ENCODE results near the gene CC2D2A. TPM values are rescaled to one million over a fixed set of nuclear protein-coding genes. Genes with fewer than 3 reads are reported as not detected.

CC2D2A gene
- total and polyA plus RNA-seq, 9 donors: 12.8 to 21.6 (median 16.0) TPM

DNA sequence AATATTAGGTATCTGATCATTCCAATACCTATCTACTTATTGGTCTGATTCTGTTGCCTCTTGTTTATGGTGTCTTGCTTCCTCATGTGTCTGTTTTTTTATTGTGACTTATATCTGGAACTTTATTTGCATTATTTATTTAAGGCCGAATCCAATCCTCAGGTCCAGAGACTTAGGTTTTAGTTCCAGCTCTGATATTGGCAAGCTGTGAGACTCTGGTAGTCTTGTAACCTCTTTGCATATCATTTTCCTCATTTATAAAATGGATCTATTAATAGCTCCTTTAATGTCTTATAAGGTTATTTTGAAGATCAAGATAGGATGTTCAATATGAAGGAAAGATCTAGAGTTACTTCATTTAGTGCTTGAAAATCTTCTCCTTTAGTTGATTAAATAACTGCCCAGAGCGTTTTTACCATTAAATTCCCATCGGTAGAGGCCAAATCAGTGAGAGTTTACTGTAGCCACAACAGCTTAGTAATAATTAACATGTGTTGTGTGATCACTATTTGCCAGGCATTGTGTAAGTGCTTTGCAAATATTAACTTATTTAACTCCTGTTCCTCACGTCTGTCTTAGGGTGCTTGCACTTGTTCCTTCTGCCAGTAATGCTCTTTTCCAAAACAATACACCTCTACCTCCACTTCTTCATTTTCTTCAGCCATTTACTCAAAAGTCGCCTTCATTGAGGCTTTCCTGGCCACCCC lies 82.2 kb downstream of the CC2D2A start:
- H3K9me3 ChIP-seq (replicated peaks; ENCODE audit: control insufficient read depth, low read depth, low read length): no peaks in the 10 kb centered on the region
- no peaks in the 10 kb centered on the region for H3K4me1 ChIP-seq (ENCODE audit: control insufficient read depth, insufficient read depth, low read length)
- no peak for DNase-seq
- no peaks in the 10 kb centered on the region for H3K27me3 ChIP-seq (ENCODE audit: control insufficient read depth, insufficient read depth, low read length)
- 78% methylated on average over 2 of the region's 5 CpGs for WGBS (ENCODE audit: insufficient coverage)
- peaks cover 15% of the 10 kb centered on the region for H3K36me3 ChIP-seq (ENCODE audit: control insufficient read depth, insufficient read depth, low read length)
- no peak overlapping the region for H3K27ac ChIP-seq (ENCODE audit: low read length)
- H3K4me3 ChIP-seq (ENCODE audit: low read length): no peak overlapping the region

DNA sequence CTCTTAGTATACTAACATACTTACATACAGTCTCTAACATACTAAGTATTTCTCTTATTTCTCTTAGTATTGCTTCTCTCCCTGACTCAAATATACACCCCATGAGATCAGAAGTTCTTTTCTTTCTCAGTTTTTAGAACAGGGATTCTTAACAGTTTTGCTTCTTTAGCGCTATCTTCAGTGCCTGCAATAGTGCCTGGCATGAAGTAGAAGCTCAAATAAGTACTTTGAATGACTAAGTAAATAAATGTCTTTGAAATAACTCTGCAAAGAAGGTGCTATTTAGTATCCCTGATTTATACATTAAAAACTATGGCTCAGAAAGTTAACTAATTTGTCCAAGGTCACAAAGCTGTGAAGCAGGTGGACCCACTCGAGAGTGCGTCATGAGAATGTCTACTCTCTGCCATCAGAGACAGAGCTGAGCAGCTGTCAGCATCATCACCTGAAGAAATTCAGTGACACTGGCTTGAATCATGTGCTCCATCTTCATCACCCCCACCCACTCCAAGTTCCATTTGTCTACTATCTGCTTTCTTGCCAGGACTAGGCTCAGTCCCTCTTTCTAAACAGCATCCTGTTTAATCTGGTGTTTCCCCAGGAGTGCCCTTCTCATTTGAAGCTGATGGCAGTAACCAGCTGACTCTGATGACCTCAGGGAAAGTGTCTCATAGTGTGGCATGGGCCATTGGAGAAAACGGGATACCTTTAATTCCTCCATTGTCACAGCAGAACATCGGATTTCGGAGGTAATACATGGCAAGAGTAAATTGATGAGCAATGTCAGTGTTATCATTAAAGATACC lies 83.1 kb downstream of the CC2D2A start:
- Histone ChIP-seq H3K27me3 (ENCODE audit: control insufficient read depth, insufficient read depth, low read length) (no peaks in the 10 kb centered on the region), H3K4me1 (ENCODE audit: control insufficient read depth, insufficient read depth, low read length) (no peaks in the 10 kb centered on the region), H3K36me3 (ENCODE audit: control insufficient read depth, insufficient read depth, low read length) (peaks cover 18% of the 10 kb centered on the region), H3K27ac (ENCODE audit: low read length) (no peak overlapping the region), H3K9me3 (replicated peaks; ENCODE audit: control insufficient read depth, low read depth, low read length) (no peaks in the 10 kb centered on the region), H3K4me3 (ENCODE audit: low read length) (no peak overlapping the region)
- 89% methylated on average over 2 of the region's 6 CpGs for WGBS (ENCODE audit: insufficient coverage)
- no peak for DNase-seq

DNA sequence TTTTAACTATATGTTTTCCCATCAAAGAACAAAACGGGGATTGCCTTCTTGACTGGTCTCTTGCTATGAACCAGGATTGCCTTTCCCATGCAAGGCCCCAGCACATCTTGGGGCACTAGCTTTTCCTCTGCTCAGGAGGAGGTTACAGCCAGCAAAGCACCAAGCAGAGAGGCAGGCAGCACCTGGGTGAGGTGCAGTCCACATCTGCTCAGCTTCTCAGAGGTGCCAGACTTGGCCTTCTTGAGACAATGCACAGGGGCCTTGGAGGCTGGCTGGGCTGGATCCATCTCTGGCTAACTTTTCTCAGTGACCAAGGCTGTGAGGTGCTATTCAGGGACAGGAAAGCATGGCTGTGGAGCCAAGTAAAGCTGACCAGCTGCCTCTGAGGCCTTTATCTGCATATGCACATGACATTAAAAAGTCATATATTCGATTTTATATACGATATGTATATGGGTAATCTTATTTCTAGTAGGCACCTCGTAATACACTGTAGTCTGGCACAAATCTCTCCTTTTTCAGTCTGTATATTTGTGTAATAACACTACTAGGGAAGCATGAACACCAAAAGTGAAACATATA lies 86.9 kb downstream of the CC2D2A start:
- Histone ChIP-seq H3K4me1 (ENCODE audit: control insufficient read depth, insufficient read depth, low read length) (no peaks in the 10 kb centered on the region), H3K27me3 (ENCODE audit: control insufficient read depth, insufficient read depth, low read length) (no peaks in the 10 kb centered on the region), H3K36me3 (ENCODE audit: control insufficient read depth, insufficient read depth, low read length) (peaks cover 23% of the 10 kb centered on the region), H3K9me3 (replicated peaks; ENCODE audit: control insufficient read depth, low read depth, low read length) (no peaks in the 10 kb centered on the region), H3K27ac (ENCODE audit: low read length) (no peak overlapping the region), H3K4me3 (ENCODE audit: low read length) (no peak overlapping the region)
- WGBS (ENCODE audit: insufficient coverage): no CpG with 5 or more reads among the region's 4 CpGs
- no peak for DNase-seq

DNA sequence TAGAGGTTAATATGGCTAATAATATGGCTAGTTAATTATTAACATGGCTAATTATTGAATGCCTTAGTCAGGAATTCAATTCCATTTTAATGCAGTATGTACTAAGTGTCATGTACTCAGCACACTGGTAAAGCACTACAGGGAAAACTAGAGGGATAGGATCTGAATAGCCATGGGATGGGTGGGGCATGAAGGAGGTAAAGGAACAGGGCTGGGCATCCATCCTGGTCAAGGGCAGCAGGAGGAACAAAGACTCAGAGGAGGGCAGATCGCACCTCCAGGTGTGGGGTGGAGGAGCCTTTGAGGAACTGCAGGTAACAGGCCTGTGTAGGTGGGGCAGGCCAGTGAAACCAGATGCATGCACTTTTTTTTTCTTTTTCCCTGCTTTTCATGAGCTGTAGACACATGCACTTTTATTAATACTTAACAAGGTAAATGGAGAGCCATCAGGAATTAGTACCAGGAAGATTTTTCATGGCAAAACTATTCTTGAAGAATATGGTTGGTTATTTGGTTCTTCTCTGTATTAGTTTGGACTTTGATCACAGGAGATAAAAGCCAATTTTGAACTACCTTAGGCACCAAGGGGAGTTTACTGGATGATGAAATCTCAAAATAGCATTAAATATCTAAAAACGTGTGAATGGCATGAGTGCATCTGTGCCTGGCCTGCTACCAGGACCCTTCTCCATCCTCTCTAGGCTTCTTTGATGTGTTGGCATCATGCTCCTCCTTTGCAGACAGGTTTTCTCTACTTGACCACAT lies 88.3 kb downstream of the CC2D2A start:
- no peaks in the 10 kb centered on the region for H3K4me1 ChIP-seq (ENCODE audit: control insufficient read depth, insufficient read depth, low read length)
- WGBS (ENCODE audit: insufficient coverage): 100% methylated on average over 1 of the region's 2 CpGs

DNA sequence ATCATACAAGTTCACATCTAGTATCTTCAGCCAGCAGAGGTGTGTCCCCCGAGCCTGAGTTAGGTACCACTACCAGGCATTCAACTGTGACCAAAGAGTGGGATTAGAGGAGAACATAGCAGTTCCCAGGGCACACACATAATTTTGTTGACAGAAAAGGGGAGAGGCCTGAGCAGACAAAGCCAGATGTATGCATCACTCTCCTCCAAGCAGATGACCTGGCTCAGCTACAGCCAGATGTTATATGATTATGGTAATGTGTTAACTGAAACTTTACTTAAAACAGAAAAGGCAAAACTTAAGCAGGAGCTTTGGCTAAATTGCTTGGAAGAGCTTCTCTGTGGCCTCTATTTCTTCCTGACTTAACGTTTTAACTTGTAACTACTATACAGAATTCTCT lies 88.9 kb downstream of the CC2D2A start:
- no peaks in the 10 kb centered on the region for H3K4me1 ChIP-seq (ENCODE audit: control insufficient read depth, insufficient read depth, low read length)
- peak; percentile 70 for DNase-seq
- H3K27ac ChIP-seq (ENCODE audit: low read length): no peak overlapping the region
- H3K27me3 ChIP-seq (ENCODE audit: control insufficient read depth, insufficient read depth, low read length): no peaks in the 10 kb centered on the region
- no CpG with 5 or more reads among the region's 2 CpGs for WGBS (ENCODE audit: insufficient coverage)
- no peak overlapping the region for H3K4me3 ChIP-seq (ENCODE audit: low read length)
- no peaks in the 10 kb centered on the region for H3K9me3 ChIP-seq (replicated peaks; ENCODE audit: control insufficient read depth, low read depth, low read length)
- peaks cover 38% of the 10 kb centered on the region for H3K36me3 ChIP-seq (ENCODE audit: control insufficient read depth, insufficient read depth, low read length)

More for the DNA sequence above, 88.3 kb downstream of the CC2D2A start:
- Histone ChIP-seq H3K9me3 (replicated peaks; ENCODE audit: control insufficient read depth, low read depth, low read length) (no peaks in the 10 kb centered on the region), H3K27ac (ENCODE audit: low read length) (no peak overlapping the region), H3K36me3 (ENCODE audit: control insufficient read depth, insufficient read depth, low read length) (peaks cover 34% of the 10 kb centered on the region), H3K4me3 (ENCODE audit: low read length) (no peak overlapping the region), H3K27me3 (ENCODE audit: control insufficient read depth, insufficient read depth, low read length) (no peaks in the 10 kb centered on the region)
- no peak for DNase-seq

DNA sequence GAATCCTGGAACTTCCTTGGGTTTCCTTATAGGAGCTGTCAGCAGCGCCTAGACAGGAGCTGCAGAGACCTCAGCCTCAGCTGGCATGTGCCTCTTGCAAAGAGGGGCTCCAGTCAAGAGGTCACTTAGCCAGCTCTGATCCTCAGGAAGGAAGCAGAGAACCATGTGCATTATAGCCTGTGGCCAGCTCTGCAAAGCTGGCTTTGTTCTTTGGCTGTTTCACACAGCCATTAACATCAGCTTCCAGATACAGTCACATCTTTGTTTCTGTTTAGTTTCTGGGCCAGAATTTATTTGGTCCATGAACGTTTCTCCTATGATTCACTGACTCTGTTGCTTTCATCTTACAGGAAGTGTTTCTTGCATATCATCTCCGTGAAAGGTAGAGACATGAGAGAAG lies 92.4 kb downstream of the CC2D2A start:
- no peaks in the 10 kb centered on the region for H3K27me3 ChIP-seq (ENCODE audit: control insufficient read depth, insufficient read depth, low read length)
- WGBS (ENCODE audit: insufficient coverage): 75% methylated on average over 1 of the region's 3 CpGs
- DNase-seq: no peak
- peaks cover 47% of the 10 kb centered on the region for H3K36me3 ChIP-seq (ENCODE audit: control insufficient read depth, insufficient read depth, low read length)
- H3K4me1 ChIP-seq (ENCODE audit: control insufficient read depth, insufficient read depth, low read length): no peaks in the 10 kb centered on the region
- H3K9me3 ChIP-seq (replicated peaks; ENCODE audit: control insufficient read depth, low read depth, low read length): no peaks in the 10 kb centered on the region
- no peak overlapping the region for H3K4me3 ChIP-seq (ENCODE audit: low read length)
- H3K27ac ChIP-seq (ENCODE audit: low read length): no peak overlapping the region

DNA sequence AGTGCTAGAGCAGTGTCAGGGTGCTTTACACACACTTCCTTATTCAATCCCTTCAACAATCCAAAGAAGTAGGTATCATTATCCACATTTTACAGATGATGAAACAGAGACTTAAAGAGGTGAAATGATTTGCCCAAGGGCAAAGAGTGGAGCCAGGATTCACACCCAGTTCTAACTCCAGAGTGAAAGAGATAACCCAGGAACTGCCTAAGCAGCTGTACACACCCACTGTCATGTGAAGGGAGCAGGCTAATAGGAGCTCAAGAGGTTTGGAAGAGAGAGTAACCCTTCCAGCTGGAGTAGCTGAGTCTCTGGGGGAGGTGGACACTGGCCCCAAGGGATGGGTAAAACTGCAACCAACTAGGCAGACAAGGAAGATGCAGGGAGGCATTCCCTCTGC lies 92.9 kb downstream of the CC2D2A start:
- Histone ChIP-seq H3K4me3 (ENCODE audit: low read length) (no peak overlapping the region), H3K27ac (ENCODE audit: low read length) (no peak overlapping the region), H3K9me3 (replicated peaks; ENCODE audit: control insufficient read depth, low read depth, low read length) (no peaks in the 10 kb centered on the region), H3K4me1 (ENCODE audit: control insufficient read depth, insufficient read depth, low read length) (no peaks in the 10 kb centered on the region), H3K27me3 (ENCODE audit: control insufficient read depth, insufficient read depth, low read length) (no peaks in the 10 kb centered on the region), H3K36me3 (ENCODE audit: control insufficient read depth, insufficient read depth, low read length) (peaks cover 49% of the 10 kb centered on the region)
- DNase-seq: no peak

DNA sequence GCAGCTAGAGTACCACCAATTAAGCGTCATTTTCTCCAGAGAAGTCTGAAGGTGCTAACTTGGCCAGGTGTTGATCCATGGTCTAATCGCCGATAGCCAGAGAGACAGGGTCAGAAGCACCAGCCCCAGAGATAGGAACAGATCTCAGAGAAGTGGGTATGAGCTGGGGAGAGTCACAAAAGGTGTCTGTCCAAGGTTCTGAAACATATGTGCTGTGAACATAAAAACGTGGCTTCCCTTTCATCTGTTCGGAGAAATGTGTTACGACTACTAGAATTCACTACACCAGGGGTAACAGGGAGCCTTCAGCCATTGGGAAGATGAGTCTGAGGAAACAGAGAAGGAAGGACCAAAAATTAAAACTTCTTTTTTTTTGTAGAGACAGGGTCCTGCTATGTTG lies 94.2 kb downstream of the CC2D2A start:
- Histone ChIP-seq H3K4me1 (ENCODE audit: control insufficient read depth, insufficient read depth, low read length) (no peaks in the 10 kb centered on the region), H3K27ac (ENCODE audit: low read length) (no peak overlapping the region), H3K36me3 (ENCODE audit: control insufficient read depth, insufficient read depth, low read length) (peaks cover 57% of the 10 kb centered on the region), H3K27me3 (ENCODE audit: control insufficient read depth, insufficient read depth, low read length) (no peaks in the 10 kb centered on the region), H3K9me3 (replicated peaks; ENCODE audit: control insufficient read depth, low read depth, low read length) (no peaks in the 10 kb centered on the region), H3K4me3 (ENCODE audit: low read length) (no peak overlapping the region)
- WGBS (ENCODE audit: insufficient coverage): 98% methylated on average over 3 of the region's 6 CpGs
- DNase-seq: no peak

DNA sequence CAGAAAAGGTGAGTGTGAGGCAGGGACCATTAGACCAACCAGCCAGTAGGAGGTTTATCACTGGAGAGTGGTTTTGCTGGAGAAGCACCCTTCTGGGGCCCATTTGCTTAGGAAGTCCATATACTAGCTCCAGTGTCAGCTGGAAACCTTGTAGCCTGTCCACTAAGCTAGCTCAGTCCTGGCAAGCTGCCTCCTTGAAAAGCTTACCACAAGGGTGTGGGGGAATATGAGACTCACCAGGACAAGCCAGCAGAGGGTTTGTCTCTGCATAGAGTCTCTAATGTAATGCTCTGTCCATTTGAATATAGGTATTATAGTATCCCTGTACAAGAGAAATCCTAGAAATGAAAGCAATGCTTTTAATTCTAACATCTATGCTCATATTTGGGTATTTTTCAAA lies 99.1 kb downstream of the CC2D2A start:
- DNase-seq: peak; percentile 15
- Histone ChIP-seq H3K4me1 (ENCODE audit: control insufficient read depth, insufficient read depth, low read length) (no peaks in the 10 kb centered on the region), H3K36me3 (ENCODE audit: control insufficient read depth, insufficient read depth, low read length) (peaks cover 45% of the 10 kb centered on the region), H3K4me3 (ENCODE audit: low read length) (no peak overlapping the region), H3K27ac (ENCODE audit: low read length) (no peak overlapping the region), H3K27me3 (ENCODE audit: control insufficient read depth, insufficient read depth, low read length) (no peaks in the 10 kb centered on the region), H3K9me3 (replicated peaks; ENCODE audit: control insufficient read depth, low read depth, low read length) (no peaks in the 10 kb centered on the region)

DNA sequence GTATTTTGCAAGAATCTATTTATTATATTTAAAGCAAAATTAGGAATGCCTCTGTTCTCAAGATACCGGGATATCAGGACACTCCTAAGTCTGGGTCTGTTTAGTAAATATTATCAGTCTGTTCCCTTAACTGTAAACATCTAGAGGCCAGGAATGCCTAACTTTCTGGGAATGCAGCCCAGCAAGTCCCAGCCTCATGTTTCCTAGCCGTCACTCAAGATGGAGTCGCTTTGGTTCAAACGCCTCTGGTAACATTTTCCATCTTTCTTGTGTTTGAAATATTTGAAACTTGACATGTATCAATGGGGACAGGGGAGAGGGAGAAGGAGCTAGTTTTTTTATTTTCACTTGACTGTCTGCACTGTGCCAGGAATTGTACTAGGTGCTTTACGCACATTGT lies 100.1 kb downstream of the CC2D2A start:
- Histone ChIP-seq H3K36me3 (ENCODE audit: control insufficient read depth, insufficient read depth, low read length) (peaks cover 37% of the 10 kb centered on the region), H3K4me3 (ENCODE audit: low read length) (no peak overlapping the region)
- DNase-seq: no peak

More for the DNA sequence above, 100.1 kb downstream of the CC2D2A start:
- Histone ChIP-seq H3K9me3 (replicated peaks; ENCODE audit: control insufficient read depth, low read depth, low read length) (no peaks in the 10 kb centered on the region), H3K4me1 (ENCODE audit: control insufficient read depth, insufficient read depth, low read length) (no peaks in the 10 kb centered on the region), H3K27me3 (ENCODE audit: control insufficient read depth, insufficient read depth, low read length) (no peaks in the 10 kb centered on the region), H3K27ac (ENCODE audit: low read length) (no peak overlapping the region)
- WGBS (ENCODE audit: insufficient coverage): 100% methylated on average over 2 of the region's 5 CpGs

All from muscle of leg (tissue), 11 donors.